Activated naive CD8-positive, alpha-beta T cell treated with anti-CD3 and anti-CD28 coated beads, Interleukin-2, amount 10 ng/mL, durations not matched to agents 7 days and 5 days (primary cell): ENCODE data around the gene DRC7. TPM values are rescaled to one million over a fixed set of nuclear protein-coding genes. Genes with fewer than 3 reads are reported as not detected.

Experiments used
- ATAC-seq: fragments of 150-1000 bp; cut with Tn5 transposase; one replicate; pipeline ENCODE4 v1.10.0; 2021; ENCODE audit warnings: low read depth, moderate library complexity
- POLR2A ChIA-PET: fragments of 350-600 bp; sonication (Branson Sonifier 250); formaldehyde crosslinking; loops from one replicate; lab custom pipeline; 2021; ENCODE audit warnings: antibody characterized with exemption; lab: Charles Lee
- DNase-seq: peaks from one replicate; pipeline ENCODE4 v3.0.0; 2021
- H3K27ac Mint-ChIP-seq: one replicate; pipeline ENCODE4 v1.8.0; 2022; ENCODE audit warnings: mild to moderate bottlenecking, mixed read lengths
- H3K27me3 Mint-ChIP-seq: one replicate; pipeline ENCODE4 v1.8.0; 2022; ENCODE audit warnings: mild to moderate bottlenecking, moderate library complexity, mixed read lengths
- H3K36me3 Mint-ChIP-seq: one replicate; pipeline ENCODE4 v1.8.0; 2021; ENCODE audit warnings: mild to moderate bottlenecking, mixed read lengths
- H3K4me1 Mint-ChIP-seq: one replicate; pipeline ENCODE4 v1.8.0; 2021; ENCODE audit warnings: mixed read lengths
- H3K4me3 Mint-ChIP-seq: one replicate; pipeline ENCODE4 v1.8.0; 2022; ENCODE audit warnings: mild to moderate bottlenecking, moderate library complexity, mixed read lengths
- H3K9me3 Mint-ChIP-seq: one replicate; pipeline ENCODE4 v1.8.0; 2021; ENCODE audit warnings: mixed read lengths
- total RNA-seq, 2 experiments: library from RNA; stranded (reverse); gene quantifications; one replicate each; pipeline ENCODE4 v1.2.3, GENCODE V29; 2021

The DRC7 gene
- total RNA-seq, 2 experiments from 2014 or later: 0.17 TPM; not detected in 1

- H3K4me1 Mint-ChIP-seq: no peaks in the 10 kb centered on the region
- DNase-seq (no peak), ATAC-seq (no peak)
- POLR2A ChIA-PET: no interaction called here
- no peak overlapping the region for H3K4me3 Mint-ChIP-seq
- peaks cover 2% of the 10 kb centered on the region for H3K36me3 Mint-ChIP-seq
- no peak overlapping the region for H3K27ac Mint-ChIP-seq
- H3K9me3 Mint-ChIP-seq: no peaks in the 10 kb centered on the region
- H3K27me3 Mint-ChIP-seq: no peaks in the 10 kb centered on the region
Observed at GRCh38 chr16:57747091-57747490, 52.5 kb downstream of the DRC7 start.

GRCh38 chr16:57747496-57747895, 52.9 kb downstream of the DRC7 start:
- Mint-ChIP-seq H3K4me1 (no peaks in the 10 kb centered on the region), H3K27ac (no peak overlapping the region), H3K36me3 (peaks cover 2% of the 10 kb centered on the region), H3K9me3 (no peaks in the 10 kb centered on the region), H3K4me3 (no peak overlapping the region), H3K27me3 (no peaks in the 10 kb centered on the region)
- POLR2A ChIA-PET: no interaction called here
- ATAC-seq: no peak
- no peak for DNase-seq

GRCh38 chr16:57747996-57748395, 53.4 kb downstream of the DRC7 start:
- DNase-seq (no peak), ATAC-seq (no peak)
- Mint-ChIP-seq H3K27me3 (no peaks in the 10 kb centered on the region), H3K4me3 (no peak overlapping the region), H3K36me3 (peaks cover 2% of the 10 kb centered on the region), H3K4me1 (no peaks in the 10 kb centered on the region), H3K27ac (no peak overlapping the region), H3K9me3 (no peaks in the 10 kb centered on the region)
- POLR2A ChIA-PET: no interaction called here

GRCh38 chr16:57748596-57748995, 54.0 kb downstream of the DRC7 start:
- H3K27me3 Mint-ChIP-seq: no peaks in the 10 kb centered on the region
- DNase-seq (no peak), ATAC-seq (no peak)
- peaks cover 2% of the 10 kb centered on the region for H3K36me3 Mint-ChIP-seq
- H3K27ac Mint-ChIP-seq: no peak overlapping the region
- H3K4me1 Mint-ChIP-seq: no peaks in the 10 kb centered on the region
- H3K4me3 Mint-ChIP-seq: no peak overlapping the region
- POLR2A ChIA-PET: no interaction called here
- H3K9me3 Mint-ChIP-seq: no peaks in the 10 kb centered on the region

GRCh38 chr16:57749101-57749692, 54.6 kb downstream of the DRC7 start:
- ATAC-seq: no peak
- POLR2A ChIA-PET: no interaction called here
- Mint-ChIP-seq H3K27ac (peak overlapping the region; percentile 51), H3K27me3 (no peaks in the 10 kb centered on the region), H3K9me3 (no peaks in the 10 kb centered on the region), H3K4me3 (no peak overlapping the region), H3K4me1 (no peaks in the 10 kb centered on the region), H3K36me3 (peaks cover 2% of the 10 kb centered on the region)
- no peak for DNase-seq

GRCh38 chr16:57749856-57750452, 55.3 kb downstream of the DRC7 start:
- Mint-ChIP-seq H3K27me3 (no peaks in the 10 kb centered on the region), H3K4me1 (no peaks in the 10 kb centered on the region), H3K9me3 (no peaks in the 10 kb centered on the region), H3K36me3 (peaks cover 2% of the 10 kb centered on the region), H3K4me3 (no peak overlapping the region), H3K27ac (peak overlapping the region; percentile 32)
- POLR2A ChIA-PET: no interaction called here
- no peak for ATAC-seq
- no peak for DNase-seq

GRCh38 chr16:57750796-57751538, 56.4 kb downstream of the DRC7 start:
- Mint-ChIP-seq H3K27ac (peak overlapping the region; percentile 43), H3K4me3 (no peak overlapping the region), H3K36me3 (no peaks in the 10 kb centered on the region), H3K9me3 (no peaks in the 10 kb centered on the region), H3K27me3 (no peaks in the 10 kb centered on the region), H3K4me1 (no peaks in the 10 kb centered on the region)
- POLR2A ChIA-PET: interaction anchor here (1.0 kb wide), 1 partner anchor 15 kb away, joined by 4 read pairs; the partner anchor contains the start of gene KATNB1
- DNase-seq (no peak), ATAC-seq (no peak)

- Mint-ChIP-seq H3K27ac (no peak overlapping the region), H3K4me1 (no peaks in the 10 kb centered on the region), H3K4me3 (no peak overlapping the region), H3K9me3 (no peaks in the 10 kb centered on the region), H3K36me3 (no peaks in the 10 kb centered on the region), H3K27me3 (no peaks in the 10 kb centered on the region)
- POLR2A ChIA-PET: interaction anchor here (1.0 kb wide), 1 partner anchor 16 kb away, joined by 4 read pairs; the partner anchor contains the start of gene KATNB1
- DNase-seq: no peak
- ATAC-seq: no peak
Observed at GRCh38 chr16:57751539-57752202, 57.1 kb downstream of the DRC7 start.

GRCh38 chr16:57752203-57752580, 57.6 kb downstream of the DRC7 start:
- H3K27me3 Mint-ChIP-seq: no peaks in the 10 kb centered on the region
- no peaks in the 10 kb centered on the region for H3K36me3 Mint-ChIP-seq
- H3K4me1 Mint-ChIP-seq: no peaks in the 10 kb centered on the region
- POLR2A ChIA-PET: interaction anchor here (1.0 kb wide), 1 partner anchor 17 kb away, joined by 4 read pairs; the partner anchor contains the start of gene KATNB1
- H3K9me3 Mint-ChIP-seq: no peaks in the 10 kb centered on the region
- ATAC-seq: no peak
- no peak overlapping the region for H3K4me3 Mint-ChIP-seq
- no peak for DNase-seq
- no peak overlapping the region for H3K27ac Mint-ChIP-seq

GRCh38 chr16:57752581-57753447, 58.2 kb downstream of the DRC7 start:
- H3K27ac Mint-ChIP-seq: no peak overlapping the region
- no peak for DNase-seq
- no peaks in the 10 kb centered on the region for H3K9me3 Mint-ChIP-seq
- POLR2A ChIA-PET: no interaction called here
- no peaks in the 10 kb centered on the region for H3K4me1 Mint-ChIP-seq
- no peaks in the 10 kb centered on the region for H3K27me3 Mint-ChIP-seq
- ATAC-seq: no peak
- no peak overlapping the region for H3K4me3 Mint-ChIP-seq
- H3K36me3 Mint-ChIP-seq: no peaks in the 10 kb centered on the region

GRCh38 chr16:57753448-57754353, 59.1 kb downstream of the DRC7 start:
- H3K9me3 Mint-ChIP-seq: no peaks in the 10 kb centered on the region
- H3K4me3 Mint-ChIP-seq: no peak overlapping the region
- no peaks in the 10 kb centered on the region for H3K27me3 Mint-ChIP-seq
- peak overlapping the region; percentile 25 for H3K27ac Mint-ChIP-seq
- POLR2A ChIA-PET: no interaction called here
- no peaks in the 10 kb centered on the region for H3K36me3 Mint-ChIP-seq
- no peaks in the 10 kb centered on the region for H3K4me1 Mint-ChIP-seq
- DNase-seq (no peak), ATAC-seq (no peak)
